Activated CD4-positive, alpha-beta T cell treated with anti-CD3 and anti-CD28 coated beads for 48 hours (primary cell): Measurements from ENCODE around the gene COL20A1.

Source experiments
- DNase-seq: peaks from one replicate; pipeline ENCODE4 v3.0.0-alpha.2; 2020

COL20A1 gene

GRCh38 chr20:63278661-63279060 lies 14.3 kb upstream of the COL20A1 start:
- DNase-seq: no peak

GRCh38 chr20:63279931-63280330 lies 13.1 kb upstream of the COL20A1 start:
- no peak for DNase-seq

- no peak for DNase-seq
Measured at GRCh38 chr20:63280371-63280770, 12.6 kb upstream of the COL20A1 start.

GRCh38 chr20:63280929-63281545 lies 11.9 kb upstream of the COL20A1 start:
- no peak for DNase-seq

GRCh38 chr20:63281742-63282665 lies 11.0 kb upstream of the COL20A1 start:
- no peak for DNase-seq

- DNase-seq: no peak
Measured at GRCh38 chr20:63282946-63283345, 10.0 kb upstream of the COL20A1 start.

GRCh38 chr20:63283397-63284082 lies 9.4 kb upstream of the COL20A1 start:
- no peak for DNase-seq

- no peak for DNase-seq
Measured at GRCh38 chr20:63284083-63284440, 8.9 kb upstream of the COL20A1 start.

GRCh38 chr20:63284544-63284949 lies 8.4 kb upstream of the COL20A1 start:
- no peak for DNase-seq

GRCh38 chr20:63284981-63285524 lies 7.9 kb upstream of the COL20A1 start:
- no peak for DNase-seq

- no peak for DNase-seq
Measured at GRCh38 chr20:63285636-63286615, 7.1 kb upstream of the COL20A1 start.

GRCh38 chr20:63286781-63287696 lies 5.9 kb upstream of the COL20A1 start:
- no peak for DNase-seq

- no peak for DNase-seq
Measured at GRCh38 chr20:63287697-63288580, 5.0 kb upstream of the COL20A1 start.

- no peak for DNase-seq
Measured at GRCh38 chr20:63288581-63289251, 4.3 kb upstream of the COL20A1 start.

GRCh38 chr20:63289311-63290135 lies 3.5 kb upstream of the COL20A1 start:
- no peak for DNase-seq

GRCh38 chr20:63290136-63290676 lies 2.8 kb upstream of the COL20A1 start:
- no peak for DNase-seq

GRCh38 chr20:63290677-63291472 lies 2.1 kb upstream of the COL20A1 start:
- DNase-seq: peak; percentile 83
